HEK293 (cell line): ENCODE measurements around the gene TBX4.

ENCODE experiments used
- CTCF ChIA-PET: fragments of 350-600 bp; formaldehyde crosslinking; extraction: SDS; loops from one replicate; lab custom pipeline; 2021; ENCODE audit warnings: antibody characterized with exemption; lab: Yijun Ruan, JAX
- POLR2A ChIA-PET: fragments of 300-600 bp; formaldehyde crosslinking; extraction: SDS; loops from one replicate; lab custom pipeline; 2020; ENCODE audit warnings: antibody characterized with exemption, inconsistent platforms; lab: Yijun Ruan, JAX
- H3K27ac ChIP-seq: fragments of 200-500 bp; sonication (Bioruptor generic); 2 replicates; pipeline ENCODE4 v1.5.1; 2014; ENCODE audit warnings: low read depth, low read length, control low read depth, inconsistent platforms; ENCODE audit errors: extremely low read depth
- H3K36me3 ChIP-seq, 2 experiments: fragments of 200-500 bp in 1 of 2; sonication (Bioruptor generic) in 1 of 2; 1 replicate in 1 of 2; 2 replicates in 1 of 2; pipeline ENCODE4 v1.5.1; 2014 to 2017; ENCODE audit warnings: inconsistent platforms in 2 of 2, low read length in 2 of 2; ENCODE audit not compliant: control insufficient read depth in 2 of 2, insufficient read depth in 1 of 2
- H3K4me1 ChIP-seq: fragments of 200-500 bp; sonication (Bioruptor generic); 2 replicates; pipeline ENCODE4 v1.5.1; 2014; ENCODE audit warnings: mild to moderate bottlenecking, low read length, inconsistent platforms; ENCODE audit not compliant: control insufficient read depth, insufficient read depth
- H3K4me3 ChIP-seq: 2 replicates; pipeline ENCODE4 v1.5.1; 2011; ENCODE audit warnings: low read depth, mild to moderate bottlenecking, control low read depth, low read length, moderate library complexity
- H3K9me3 ChIP-seq: fragments of 200-500 bp; sonication (Bioruptor generic); 2 replicates; pipeline ENCODE4 v1.5.1; 2014; ENCODE audit warnings: low read depth, low read length, inconsistent platforms; ENCODE audit not compliant: control insufficient read depth, insufficient read depth
- BCL11B ChIP-seq: fragments of 450-650 bp; formaldehyde crosslinking; IDR thresholded peaks from 2 replicates; pipeline ENCODE4 v1.5.1; 2016; ENCODE audit warnings: low read depth, missing biosample characterization, missing genetic modification characterization
- EGR2 ChIP-seq: fragments of 450-650 bp; formaldehyde crosslinking; IDR thresholded peaks from 2 replicates; pipeline ENCODE4 v1.5.1; 2016; ENCODE audit warnings: low read depth, missing biosample characterization, missing genetic modification characterization
- MZF1 ChIP-seq: fragments of 450-650 bp; formaldehyde crosslinking; IDR thresholded peaks from 2 replicates; pipeline ENCODE4 v1.5.1; 2017; ENCODE audit warnings: missing biosample characterization, missing genetic modification characterization, borderline replicate concordance
- REPIN1 ChIP-seq: fragments of 450-650 bp; formaldehyde crosslinking; IDR thresholded peaks from 2 replicates; pipeline ENCODE4 v1.5.1; 2017; ENCODE audit warnings: missing biosample characterization, missing genetic modification characterization, low read depth
- REST ChIP-seq: fragments of 450-650 bp; formaldehyde crosslinking; IDR thresholded peaks from 2 replicates; pipeline ENCODE4 v1.5.1; 2016; ENCODE audit warnings: missing biosample characterization, missing genetic modification characterization
- SCRT2 ChIP-seq: fragments of 450-650 bp; formaldehyde crosslinking; IDR thresholded peaks from 2 replicates; pipeline ENCODE4 v1.5.1; 2016; ENCODE audit warnings: missing biosample characterization, missing genetic modification characterization
- SP7 ChIP-seq: fragments of 450-650 bp; formaldehyde crosslinking; IDR thresholded peaks from 2 replicates; pipeline ENCODE4 v1.5.1; 2016; ENCODE audit warnings: missing biosample characterization, missing genetic modification characterization
- WT1 ChIP-seq: fragments of 450-650 bp; formaldehyde crosslinking; IDR thresholded peaks from 2 replicates; pipeline ENCODE4 v1.5.1; 2016; ENCODE audit warnings: missing biosample characterization, missing genetic modification characterization
- ZFP37 ChIP-seq: fragments of 450-650 bp; formaldehyde crosslinking; IDR thresholded peaks from 2 replicates; pipeline ENCODE4 v1.5.1; 2016; ENCODE audit warnings: missing biosample characterization, missing genetic modification characterization
- ZIC2 ChIP-seq: fragments of 450-650 bp; formaldehyde crosslinking; IDR thresholded peaks from 2 replicates; pipeline ENCODE4 v1.5.1; 2016; ENCODE audit warnings: missing biosample characterization, missing genetic modification characterization
- ZNF112 ChIP-seq: fragments of 450-650 bp; formaldehyde crosslinking; IDR thresholded peaks from 2 replicates; pipeline ENCODE4 v1.5.0; 2017; ENCODE audit warnings: missing biosample characterization, missing genetic modification characterization
- ZNF175 ChIP-seq: fragments of 450-650 bp; formaldehyde crosslinking; IDR thresholded peaks from 2 replicates; pipeline ENCODE4 v1.5.1; 2016; ENCODE audit warnings: missing biosample characterization, missing genetic modification characterization
- ZNF366 ChIP-seq: fragments of 450-650 bp; formaldehyde crosslinking; conservative IDR thresholded peaks from 2 replicates; pipeline ENCODE4 v1.5.1; 2016; ENCODE audit warnings: missing biosample characterization, missing genetic modification characterization
- ZNF433 ChIP-seq: fragments of 450-650 bp; formaldehyde crosslinking; IDR thresholded peaks from 2 replicates; pipeline ENCODE4 v1.5.1; 2016; ENCODE audit warnings: missing biosample characterization, missing genetic modification characterization, low read depth
- ZNF449 ChIP-seq: fragments of 450-650 bp; formaldehyde crosslinking; IDR thresholded peaks from 2 replicates; pipeline ENCODE4 v1.5.1; 2017; ENCODE audit warnings: missing biosample characterization, mild to moderate bottlenecking, missing genetic modification characterization, moderate library complexity
- ZNF501 ChIP-seq: fragments of 450-650 bp; formaldehyde crosslinking; IDR thresholded peaks from 2 replicates; pipeline ENCODE4 v1.5.1; 2016; ENCODE audit warnings: missing biosample characterization, missing genetic modification characterization
- ZNF510 ChIP-seq: fragments of 450-650 bp; formaldehyde crosslinking; IDR thresholded peaks from 2 replicates; pipeline ENCODE4 v1.5.1; 2018; ENCODE audit warnings: mild to moderate bottlenecking, missing genetic modification characterization, missing biosample characterization; ENCODE audit not compliant: insufficient replicate concordance
- ZNF596 ChIP-seq: fragments of 450-650 bp; IDR thresholded peaks from 2 replicates; pipeline ENCODE4 v1.5.0; 2018; ENCODE audit warnings: missing biosample characterization, mild to moderate bottlenecking, missing genetic modification characterization, moderate library complexity
- ZNF600 ChIP-seq: fragments of 450-650 bp; formaldehyde crosslinking; IDR thresholded peaks from 2 replicates; pipeline ENCODE4 v1.5.1; 2016; ENCODE audit warnings: missing biosample characterization, missing genetic modification characterization
- ZNF670 ChIP-seq: fragments of 450-650 bp; formaldehyde crosslinking; IDR thresholded peaks from 2 replicates; pipeline ENCODE4 v1.5.1; 2016; ENCODE audit warnings: missing biosample characterization, missing genetic modification characterization, low read depth
- ZNF792 ChIP-seq: fragments of 450-650 bp; formaldehyde crosslinking; IDR thresholded peaks from 2 replicates; pipeline ENCODE4 v1.5.1; 2016; ENCODE audit warnings: missing biosample characterization, missing genetic modification characterization
- ZNF830 ChIP-seq: fragments of 450-650 bp; IDR thresholded peaks from 2 replicates; pipeline ENCODE4 v1.5.0; 2018; ENCODE audit warnings: missing biosample characterization, missing genetic modification characterization, low read depth, mild to moderate bottlenecking, moderate library complexity
- ZSCAN16 ChIP-seq: fragments of 450-650 bp; formaldehyde crosslinking; IDR thresholded peaks from 2 replicates; pipeline ENCODE4 v1.5.1; 2016; ENCODE audit warnings: missing biosample characterization, missing genetic modification characterization

Gene TBX4

GRCh38 chr17:61406971-61407911, 45.0 kb upstream of the TBX4 start:
- TF ChIP-seq SP7 (tag by site-specific recombination) (no peak), WT1 (tag by site-specific recombination) (no peak), BCL11B (no peak), ZNF510 (tag by site-specific recombination) (no peak), ZNF366 (tag by site-specific recombination) (no peak), ZFP37 (tag by site-specific recombination) (no peak), ZNF449 (tag by site-specific recombination) (no peak), ZIC2 (tag by site-specific recombination) (peak; percentile 90), SCRT2 (tag by site-specific recombination) (peak; percentile 41; the same call in 1 of the 2 replicates), ZNF112 (tag by site-specific recombination) (no peak)
- Histone ChIP-seq H3K27ac (no peak overlapping the region), H3K4me1 (no peaks in the 10 kb centered on the region), H3K9me3 (no peaks in the 10 kb centered on the region), H3K4me3 (no peak overlapping the region), H3K36me3 (peaks cover 5 to 65% of the 10 kb centered on the region in 2 experiments; a peak in 2 of 3 replicates)
- CTCF ChIA-PET: interaction anchor here (0.6 to 0.7 kb wide), 3 partner anchors 16 to 197 kb away, joined by 3 read pairs; no protein-coding TSS in a partner anchor
- POLR2A ChIA-PET: no interaction called here

GRCh38 chr17:61408151-61409041, 43.8 kb upstream of the TBX4 start:
- H3K9me3 ChIP-seq: no peaks in the 10 kb centered on the region
- H3K4me3 ChIP-seq: no peak overlapping the region
- no peak overlapping the region for H3K27ac ChIP-seq
- TF ChIP-seq ZNF501 (tag by site-specific recombination) (no peak), ZSCAN16 (no peak), ZNF670 (no peak), EGR2 (tag by site-specific recombination) (no peak), ZNF600 (tag by site-specific recombination) (0 out of 2 replicates have a peak, but pooled peaks have one; percentile 37)
- H3K36me3 ChIP-seq: peaks cover 0 to 54% of the 10 kb centered on the region in 2 experiments; a peak in 1 of 3 replicates
- POLR2A ChIA-PET: interaction anchor here (2.7 kb wide), 1 partner anchor 9 kb away, joined by 18 read pairs; the partner anchor contains the start of gene TBX2
- H3K4me1 ChIP-seq: peaks cover 3% of the 10 kb centered on the region
- CTCF ChIA-PET: interaction anchor here (0.6 to 2.1 kb wide), 9 partner anchors 7 to 724 kb away, joined by 3 to 17 read pairs (median 4); no protein-coding TSS in a partner anchor

GRCh38 chr17:61409301-61410112, 42.7 kb upstream of the TBX4 start:
- H3K4me3 ChIP-seq: peak overlapping the region; percentile 33
- peaks cover 0 to 43% of the 10 kb centered on the region in 2 experiments; a peak in 1 of 3 replicates for H3K36me3 ChIP-seq
- no peaks in the 10 kb centered on the region for H3K9me3 ChIP-seq
- ChIA-PET CTCF (interaction anchor here (0.7 to 3.2 kb wide), 8 partner anchors 94 to 725 kb away, joined by 3 to 17 read pairs (median 4); no protein-coding TSS in a partner anchor), POLR2A (interaction anchor here (2.7 kb wide), 1 partner anchor 10 kb away, joined by 18 read pairs; the partner anchor contains the start of gene TBX2)
- H3K4me1 ChIP-seq: peaks cover 4% of the 10 kb centered on the region
- H3K27ac ChIP-seq: peak overlapping the region; percentile 46; the same call in 1 of the 2 replicates
- no peak for TF ChIP-seq REPIN1 (tag by site-specific recombination)
- no peak for TF ChIP-seq ZNF792 (tag by site-specific recombination)
- TF ChIP-seq ZNF596 (tag by site-specific recombination): 0 out of 2 replicates have a peak, but pooled peaks have one; percentile 2
- TF ChIP-seq ZNF433: no peak
- TF ChIP-seq MZF1 (tag by site-specific recombination): no peak
- TF ChIP-seq ZNF830: no peak
- TF ChIP-seq REST (tag by site-specific recombination): no peak
- no peak for TF ChIP-seq ZNF175 (tag by site-specific recombination)
